Ishikawa (cell line): Measurements from ENCODE around the gene TMEM214.

Experiments
- CEBPB ChIP-seq: IDR thresholded peaks from 2 replicates; pipeline ENCODE4 v1.6.1; 2012
- CREB1 ChIP-seq: IDR thresholded peaks from 2 replicates; pipeline ENCODE4 v1.6.1; 2012; ENCODE audit warnings: low read depth
- EGR1 ChIP-seq: IDR thresholded peaks from 2 replicates; pipeline ENCODE4 v1.6.1; 2012
- EP300 ChIP-seq: IDR thresholded peaks from 2 replicates; pipeline ENCODE4 v1.6.1; 2012; ENCODE audit warnings: borderline replicate concordance
- FOXM1 ChIP-seq: IDR thresholded peaks from 2 replicates; pipeline ENCODE4 v1.6.1; 2012; ENCODE audit warnings: low read depth, borderline replicate concordance
- MAX ChIP-seq: IDR thresholded peaks from 2 replicates; pipeline ENCODE4 v1.6.1; 2012
- NFIC ChIP-seq: IDR thresholded peaks from 2 replicates; pipeline ENCODE4 v1.6.1; 2012
- RAD21 ChIP-seq: IDR thresholded peaks from 2 replicates; pipeline ENCODE4 v1.6.1; 2012; ENCODE audit warnings: low read depth
- REST ChIP-seq: IDR thresholded peaks from 2 replicates; pipeline ENCODE4 v1.6.1; 2012; ENCODE audit warnings: low read depth, mild to moderate bottlenecking
- TAF1 ChIP-seq: IDR thresholded peaks from 2 replicates; pipeline ENCODE4 v1.6.1; 2012; ENCODE audit warnings: low read depth, mild to moderate bottlenecking
- TCF12 ChIP-seq: IDR thresholded peaks from 2 replicates; pipeline ENCODE4 v1.6.1; 2012; ENCODE audit warnings: low read depth
- TEAD4 ChIP-seq: IDR thresholded peaks from 2 replicates; pipeline ENCODE4 v1.6.1; 2012
- USF1 ChIP-seq: IDR thresholded peaks from 2 replicates; pipeline ENCODE4 v1.6.1; 2012
- YY1 ChIP-seq: IDR thresholded peaks from 2 replicates; pipeline ENCODE4 v1.6.1; 2012; ENCODE audit warnings: low read depth
- ZBTB7A ChIP-seq: IDR thresholded peaks from 2 replicates; pipeline ENCODE4 v1.6.1; 2012; ENCODE audit warnings: low read depth

TMEM214 gene

GRCh38 chr2:27003007-27003406 is 29.8 kb upstream of the TMEM214 start:
- TF ChIP-seq USF1 (no peak), TEAD4 (no peak), RAD21 (no peak), ZBTB7A (no peak), CEBPB (no peak), TAF1 (no peak), TCF12 (no peak), REST (no peak), NFIC (no peak), MAX (no peak), CREB1 (no peak), YY1 (no peak), EGR1 (no peak), EP300 (no peak), FOXM1 (no peak)

- TF ChIP-seq MAX (no peak), FOXM1 (no peak), EGR1 (no peak), TCF12 (no peak), REST (no peak), NFIC (no peak), TAF1 (no peak), CEBPB (no peak), USF1 (no peak), RAD21 (no peak), TEAD4 (no peak), ZBTB7A (no peak), CREB1 (no peak), YY1 (no peak), EP300 (no peak)
Observed at GRCh38 chr2:27003857-27004256, 28.9 kb upstream of the TMEM214 start.

GRCh38 chr2:27006602-27007415 is 26.0 kb upstream of the TMEM214 start:
- no peak for TF ChIP-seq REST
- TF ChIP-seq TAF1, result no peak
- TF ChIP-seq YY1, result no peak
- TF ChIP-seq MAX, result no peak
- no peak for TF ChIP-seq TCF12
- TF ChIP-seq CEBPB, result no peak
- TF ChIP-seq CREB1, result no peak
- TF ChIP-seq EGR1, result no peak
- TF ChIP-seq NFIC, result no peak
- TF ChIP-seq ZBTB7A, result no peak
